Duodenal mucosa (tissue), 2 donors: Measurements from ENCODE around the gene MRPL22.

ENCODE experiments used
- H3K27ac ChIP-seq: one replicate; pipeline ENCODE4 v1.7.0; 2013; ENCODE audit warnings: low read depth, low read length
- H3K27me3 ChIP-seq, 2 donors: one replicate each; pipeline ENCODE4 v1.7.0; 2013; ENCODE audit warnings: low read length in 2 of 2, control low read depth in 1 of 2; ENCODE audit not compliant: insufficient read depth in 2 of 2, control insufficient read depth in 1 of 2
- H3K36me3 ChIP-seq, 2 donors: one replicate each; pipeline ENCODE4 v1.7.0; 2013; ENCODE audit warnings: low read length in 2 of 2, control low read depth in 1 of 2; ENCODE audit not compliant: insufficient read depth in 2 of 2, control insufficient read depth in 1 of 2
- H3K4me1 ChIP-seq, 2 donors: one replicate each; pipeline ENCODE4 v1.7.0; 2013; ENCODE audit warnings: low read length in 2 of 2, control low read depth in 1 of 2; ENCODE audit not compliant: insufficient read depth in 2 of 2, control insufficient read depth in 1 of 2
- H3K4me3 ChIP-seq, 2 donors: one replicate each; pipeline ENCODE4 v1.7.0; 2013; ENCODE audit warnings: low read length in 2 of 2, low read depth in 1 of 2
- H3K9ac ChIP-seq, 2 donors: one replicate each; pipeline ENCODE4 v1.7.0; 2013; ENCODE audit warnings: low read length in 2 of 2, low read depth in 1 of 2
- H3K9me3 ChIP-seq, 2 donors: one replicate each; pipeline ENCODE4 v1.7.0; 2013; ENCODE audit warnings: low read length in 2 of 2, control low read depth in 1 of 2; ENCODE audit not compliant: control insufficient read depth in 1 of 2

Gene MRPL22

GRCh38 chr5:154940772-154941620 lies at the start of gene MRPL22:
Gene MRPL22 (plus strand): TSS chr5:154941073. CDS start chr5:154941111, 38 bp downstream.
- H3K36me3 ChIP-seq: no peaks in the 10 kb centered on the region
- H3K4me1 ChIP-seq: peaks cover 19 to 29% of the 10 kb centered on the region in 2 donors
- no peaks in the 10 kb centered on the region for H3K9me3 ChIP-seq
- H3K27ac ChIP-seq: peak within 1 kb of the TSS; percentile 34
- no peaks in the 10 kb centered on the region for H3K27me3 ChIP-seq
- peak within 1 kb of the TSS; percentile 93 to 98 for H3K4me3 ChIP-seq
- peak within 1 kb of the TSS; percentile 66 to 82 for H3K9ac ChIP-seq

GRCh38 chr5:154892369-154892771 lies 48.5 kb upstream of the MRPL22 start:
- Histone ChIP-seq H3K9ac (no peak overlapping the region), H3K27me3 (no peaks in the 10 kb centered on the region), H3K9me3 (peaks cover 0 to 4% of the 10 kb centered on the region in 2 donors), H3K4me1 (peaks cover 0 to 9% of the 10 kb centered on the region in 2 donors), H3K27ac (no peak overlapping the region), H3K4me3 (no peak overlapping the region), H3K36me3 (peaks cover 34 to 79% of the 10 kb centered on the region in 2 donors)

- Histone ChIP-seq H3K4me1 (peaks cover 0 to 9% of the 10 kb centered on the region in 2 donors), H3K9me3 (no peaks in the 10 kb centered on the region), H3K36me3 (peaks cover 29 to 78% of the 10 kb centered on the region in 2 donors), H3K9ac (no peak overlapping the region), H3K4me3 (no peak overlapping the region), H3K27ac (no peak overlapping the region), H3K27me3 (no peaks in the 10 kb centered on the region)
Observed at GRCh38 chr5:154893381-154893780, 47.5 kb upstream of the MRPL22 start.

GRCh38 chr5:154895606-154896561 lies 45.0 kb upstream of the MRPL22 start:
- Histone ChIP-seq H3K9me3 (no peaks in the 10 kb centered on the region), H3K27ac (no peak overlapping the region), H3K4me1 (peaks cover 0 to 9% of the 10 kb centered on the region in 2 donors), H3K27me3 (no peaks in the 10 kb centered on the region), H3K4me3 (no peak overlapping the region), H3K9ac (no peak overlapping the region), H3K36me3 (peaks cover 35 to 78% of the 10 kb centered on the region in 2 donors)

GRCh38 chr5:154896562-154897165 lies 44.2 kb upstream of the MRPL22 start:
- peaks cover 0 to 9% of the 10 kb centered on the region in 2 donors for H3K4me1 ChIP-seq
- no peaks in the 10 kb centered on the region for H3K9me3 ChIP-seq

GRCh38 chr5:154898210-154898609 lies 42.7 kb upstream of the MRPL22 start:
- no peaks in the 10 kb centered on the region for H3K9me3 ChIP-seq
- peaks cover 38 to 84% of the 10 kb centered on the region in 2 donors for H3K36me3 ChIP-seq
- H3K27ac ChIP-seq: no peak overlapping the region
- H3K27me3 ChIP-seq: no peaks in the 10 kb centered on the region
- no peak overlapping the region for H3K4me3 ChIP-seq
- H3K9ac ChIP-seq: no peak overlapping the region
- H3K4me1 ChIP-seq: peaks cover 0 to 9% of the 10 kb centered on the region in 2 donors

More at GRCh38 chr5:154896562-154897165, 44.2 kb upstream of the MRPL22 start:
- H3K4me3 ChIP-seq: no peak overlapping the region
- no peak overlapping the region for H3K27ac ChIP-seq
- peaks cover 33 to 78% of the 10 kb centered on the region in 2 donors for H3K36me3 ChIP-seq
- H3K27me3 ChIP-seq: no peaks in the 10 kb centered on the region
- H3K9ac ChIP-seq: no peak overlapping the region

- no peak overlapping the region for H3K9ac ChIP-seq
- H3K4me1 ChIP-seq: peaks cover 0 to 9% of the 10 kb centered on the region in 2 donors
- H3K36me3 ChIP-seq: peaks cover 35 to 77% of the 10 kb centered on the region in 2 donors
- no peak overlapping the region for H3K4me3 ChIP-seq
- H3K27ac ChIP-seq: no peak overlapping the region
- H3K9me3 ChIP-seq: no peaks in the 10 kb centered on the region
- no peaks in the 10 kb centered on the region for H3K27me3 ChIP-seq
Observed at GRCh38 chr5:154899151-154899816, 41.6 kb upstream of the MRPL22 start.

- Histone ChIP-seq H3K27ac (no peak overlapping the region), H3K36me3 (peaks cover 39 to 81% of the 10 kb centered on the region in 2 donors), H3K4me1 (peaks cover 0 to 9% of the 10 kb centered on the region in 2 donors), H3K27me3 (no peaks in the 10 kb centered on the region), H3K9ac (no peak overlapping the region), H3K4me3 (no peak overlapping the region), H3K9me3 (no peaks in the 10 kb centered on the region)
Observed at GRCh38 chr5:154900066-154900465, 40.8 kb upstream of the MRPL22 start.

- H3K36me3 ChIP-seq: peaks cover 37 to 75% of the 10 kb centered on the region in 2 donors
- H3K4me3 ChIP-seq: no peak overlapping the region
- H3K27ac ChIP-seq: no peak overlapping the region
- H3K9ac ChIP-seq: no peak overlapping the region
- no peaks in the 10 kb centered on the region for H3K9me3 ChIP-seq
- no peaks in the 10 kb centered on the region for H3K27me3 ChIP-seq
- H3K4me1 ChIP-seq: peaks cover 0 to 3% of the 10 kb centered on the region in 2 donors
Observed at GRCh38 chr5:154901276-154901675, 39.6 kb upstream of the MRPL22 start.
